Panc1 (cell line): ENCODE results near the gene TICAM2.

Experiments
- CTCF ChIP-seq: fragments of 450-650 bp; IDR thresholded peaks from 2 replicates; pipeline ENCODE4 v1.5.1; 2017; ENCODE audit warnings: mild to moderate bottlenecking
- POLR2AphosphoS5 ChIP-seq: IDR thresholded peaks from 2 replicates; pipeline ENCODE4 v1.6.1; 2012; ENCODE audit warnings: mild to moderate bottlenecking, low read depth, low read length, moderate library complexity
- REST ChIP-seq, 2 experiments: IDR thresholded peaks; 2 replicates each; pipeline ENCODE4 v1.6.1; 2011 to 2012; ENCODE audit warnings: low read depth in 2 of 2, control low read depth in 1 of 2, low read length in 1 of 2, mild to moderate bottlenecking in 1 of 2, moderate library complexity in 1 of 2; ENCODE audit not compliant: insufficient read depth in 1 of 2

GRCh38 chr5:115585265-115585664 is 17.0 kb downstream of the TICAM2 start:
- TF ChIP-seq CTCF (no peak), POLR2AphosphoS5 (no peak), REST (IDR thresholded peaks at IDR 0.05; ENCODE audit: insufficient read depth in 1 of 2, low read depth in 2 of 2, low read length in 1 of 2) (no peak)
